CD4-positive, alpha-beta T cell treated with Interferon alpha-2 for 1 hour (primary cell): ENCODE results near the gene RAB11FIP3.
"Not testable (repeated sequence)": the region's sequence is repeated elsewhere in the genome, so short reads cannot be mapped to it uniquely, and the experiment has no call there.

Experiments used
- DNase-seq, 2 donors: peaks; one replicate each; pipeline ENCODE4 v3.0.0-alpha.2; 2020 to 2022

The RAB11FIP3 gene

DNA sequence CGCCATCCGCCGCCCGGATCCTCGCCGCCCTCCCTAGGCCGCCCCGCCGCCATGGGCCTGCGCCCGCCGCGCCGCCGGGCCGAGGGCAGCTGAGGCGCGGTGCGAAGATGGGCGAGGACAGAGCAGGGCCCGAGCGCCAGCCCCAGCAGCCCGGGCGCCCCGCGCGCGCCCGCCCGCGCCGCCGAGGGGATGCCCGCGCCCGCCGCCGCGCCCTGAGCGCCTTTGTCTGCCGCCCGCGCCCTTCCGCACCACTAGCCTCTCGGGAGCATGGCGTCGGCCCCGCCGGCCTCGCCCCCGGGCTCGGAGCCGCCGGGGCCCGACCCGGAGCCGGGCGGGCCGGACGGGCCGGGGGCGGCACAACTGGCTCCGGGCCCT, 278 bp downstream of the RAB11FIP3 start:
- DNase-seq: no peak

GRCh38 chr16:426115-426905, 861 bp downstream of the RAB11FIP3 start:
- no peak for DNase-seq

DNA sequence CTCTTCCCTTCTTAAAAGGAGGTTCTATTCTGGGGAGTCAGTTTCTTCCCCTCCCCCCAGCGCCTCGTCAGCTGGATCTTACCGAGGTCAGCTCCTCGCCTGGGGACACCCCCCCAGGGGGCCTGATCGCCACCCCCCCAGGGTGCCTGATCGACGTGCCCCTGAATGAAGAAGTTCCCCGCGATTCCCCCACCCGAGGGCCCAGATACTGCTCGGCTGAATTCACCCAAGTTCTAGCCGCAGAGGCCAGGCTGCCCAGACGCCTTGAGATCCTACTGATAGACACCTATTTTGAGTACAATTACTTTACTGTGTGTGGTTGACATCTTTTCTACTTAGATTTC, 1.4 kb downstream of the RAB11FIP3 start:
- no peak for DNase-seq

- no peak for DNase-seq
Observed at GRCh38 chr16:427250-427649, 1.8 kb downstream of the RAB11FIP3 start.

GRCh38 chr16:430904-431303, 5.5 kb downstream of the RAB11FIP3 start:
- no peak for DNase-seq

- DNase-seq: no peak
Observed at GRCh38 chr16:440627-441026, 15.2 kb downstream of the RAB11FIP3 start.

- no peak for DNase-seq
Observed at GRCh38 chr16:441447-441846, 16.0 kb downstream of the RAB11FIP3 start.

DNA sequence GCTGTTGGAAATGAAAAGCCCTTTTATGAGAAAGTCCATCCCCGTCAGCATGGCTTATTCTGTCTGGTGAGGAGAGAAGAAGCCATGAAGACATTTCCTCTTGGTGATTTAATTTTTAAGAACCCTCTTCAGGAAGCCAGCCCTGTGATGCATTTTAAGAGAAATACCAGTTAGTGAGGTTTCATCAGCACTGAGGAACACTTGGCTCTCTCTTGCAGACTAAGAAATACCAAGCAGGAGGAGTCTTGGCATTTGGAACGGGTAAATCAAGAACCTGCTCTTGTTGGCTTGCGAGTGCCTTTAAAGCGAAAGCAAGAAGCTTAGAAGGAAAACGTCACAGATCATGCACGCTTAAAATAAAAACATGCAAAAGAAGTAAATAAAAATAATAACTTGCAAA, 17.5 kb downstream of the RAB11FIP3 start:
- DNase-seq: no peak

DNA sequence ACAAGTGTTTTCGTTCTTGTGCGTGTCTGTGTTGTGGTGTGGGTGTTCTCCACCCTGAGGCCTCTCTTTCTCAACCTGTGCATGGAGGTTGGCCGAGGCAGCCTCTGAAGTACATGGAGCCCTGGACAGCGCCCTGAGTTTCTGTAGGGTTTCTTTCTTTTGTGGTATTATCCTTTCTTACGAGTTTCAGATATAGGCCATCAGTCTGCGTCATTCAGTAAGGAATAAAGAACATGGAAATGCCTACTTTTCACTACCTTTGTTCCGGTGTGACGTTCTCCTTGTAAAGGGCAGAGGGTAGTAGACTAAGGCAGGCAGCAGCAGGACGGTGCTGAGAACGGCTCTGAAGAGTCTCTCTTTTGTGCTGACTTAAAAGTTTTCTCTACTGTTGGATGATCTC, 18.6 kb downstream of the RAB11FIP3 start:
- DNase-seq: no peak

- no peak for DNase-seq
Observed at GRCh38 chr16:445566-445965, 20.1 kb downstream of the RAB11FIP3 start.

DNA sequence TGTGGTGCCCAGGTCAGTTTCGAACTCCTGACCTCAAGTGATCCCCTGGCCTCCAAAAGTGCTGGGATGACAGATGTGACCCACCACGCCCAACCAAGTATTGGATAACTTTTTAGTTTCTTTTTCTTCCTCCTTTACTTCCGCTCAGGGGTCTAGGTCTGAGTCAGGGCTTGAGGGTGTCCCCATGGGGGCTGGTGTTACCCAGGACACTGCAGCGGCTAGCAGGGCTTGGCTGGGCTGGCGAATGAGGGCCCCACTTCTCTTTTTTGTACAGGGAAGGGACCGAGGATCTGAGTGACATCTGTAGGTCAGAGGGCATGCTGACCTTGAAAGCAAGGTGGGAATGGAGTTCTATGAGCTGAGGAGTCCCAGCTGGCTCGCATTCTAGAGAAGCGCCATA, 24.9 kb downstream of the RAB11FIP3 start:
- no peak for DNase-seq

DNA sequence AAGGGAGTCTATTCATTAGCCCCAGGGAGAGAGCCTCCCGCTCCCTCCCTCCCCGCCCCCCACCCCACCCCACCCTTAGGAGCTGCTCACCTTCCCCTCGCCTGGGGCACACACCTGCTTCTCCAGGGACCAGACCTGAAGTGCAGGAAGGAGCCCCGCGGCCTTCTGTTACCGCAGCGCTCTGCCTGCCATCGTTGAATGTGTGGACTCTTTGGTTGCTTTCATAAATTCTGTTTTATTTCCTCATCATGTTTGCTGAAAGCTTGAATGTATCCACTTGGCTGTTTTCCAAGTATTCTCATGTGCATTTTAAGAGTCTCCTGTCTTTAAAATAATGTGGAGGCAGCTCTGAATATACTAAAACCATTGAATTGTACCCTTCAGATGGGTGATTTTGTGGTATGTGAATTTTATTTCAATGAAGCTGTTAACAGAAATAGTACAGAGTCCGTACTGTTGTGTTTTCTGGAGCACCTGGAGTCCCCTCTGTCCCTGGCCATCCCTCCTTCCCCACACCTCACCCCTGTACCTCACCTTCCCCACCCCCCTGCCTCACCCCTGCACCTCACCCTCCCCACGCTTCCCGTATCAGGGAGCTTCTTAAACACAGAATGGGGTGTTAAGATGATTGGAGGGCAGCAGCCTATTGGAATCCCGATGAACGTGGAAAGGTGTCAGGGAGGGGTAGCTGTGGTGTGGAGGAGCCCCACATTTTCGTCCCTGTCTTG, 25.5 kb downstream of the RAB11FIP3 start:
- DNase-seq: no peak

- no peak for DNase-seq
Observed at GRCh38 chr16:454397-454940, 29.0 kb downstream of the RAB11FIP3 start.

- no peak for DNase-seq
Observed at GRCh38 chr16:455453-455852, 30.0 kb downstream of the RAB11FIP3 start.

DNA sequence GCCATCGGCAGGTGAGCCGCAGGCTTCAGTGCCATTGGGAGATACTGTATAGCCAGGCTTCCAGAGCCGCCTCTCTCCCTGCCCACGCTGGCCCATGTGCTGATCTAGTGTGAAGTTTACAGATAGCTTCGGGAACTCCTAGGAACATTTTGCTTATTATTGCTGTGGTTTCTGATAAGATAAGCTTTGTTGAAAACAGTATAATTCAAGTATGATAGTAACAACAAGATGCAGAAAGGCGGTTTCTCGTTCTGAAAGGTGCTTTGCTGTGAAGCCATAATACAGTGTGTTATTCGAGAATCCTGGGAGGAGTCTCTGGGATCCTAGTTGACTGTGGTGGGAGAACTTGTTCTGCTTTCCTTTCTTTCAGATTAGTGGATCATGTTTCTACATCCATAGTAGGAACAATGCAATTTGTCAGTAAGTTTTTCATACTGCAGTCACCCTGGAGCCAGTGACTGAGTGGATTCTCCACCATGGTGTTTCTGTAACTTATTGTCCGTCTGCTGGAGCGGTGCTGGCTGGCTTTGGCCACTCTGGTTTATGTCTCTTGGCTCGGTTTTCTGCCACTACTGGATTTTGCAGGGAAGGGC, 31.5 kb downstream of the RAB11FIP3 start:
- no peak for DNase-seq

- DNase-seq: no peak
Observed at GRCh38 chr16:457732-458400, 32.4 kb downstream of the RAB11FIP3 start.

GRCh38 chr16:459761-460160, 34.3 kb downstream of the RAB11FIP3 start:
- no peak for DNase-seq

GRCh38 chr16:460787-461186, 35.3 kb downstream of the RAB11FIP3 start:
- DNase-seq: no peak

DNA sequence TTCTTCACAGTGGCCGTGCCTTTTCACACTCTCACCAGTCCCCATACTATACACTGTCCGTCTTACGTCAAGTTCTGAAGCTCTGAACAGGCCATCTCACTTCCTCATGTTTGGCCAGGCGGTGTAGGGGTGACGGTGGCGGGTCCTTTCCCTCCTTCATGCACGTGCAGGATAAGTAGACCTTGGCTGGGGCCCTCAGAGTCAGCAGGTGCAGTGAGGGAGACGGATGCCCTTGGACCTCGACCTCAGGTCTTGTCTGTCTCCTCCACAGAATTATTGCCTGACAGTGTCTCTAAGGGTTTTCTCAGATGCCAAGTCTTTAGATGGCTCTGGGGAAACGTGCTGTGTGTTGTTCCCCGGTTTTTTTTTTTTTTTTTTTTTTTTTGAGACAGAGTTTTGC, 37.6 kb downstream of the RAB11FIP3 start:
- no peak for DNase-seq

DNA sequence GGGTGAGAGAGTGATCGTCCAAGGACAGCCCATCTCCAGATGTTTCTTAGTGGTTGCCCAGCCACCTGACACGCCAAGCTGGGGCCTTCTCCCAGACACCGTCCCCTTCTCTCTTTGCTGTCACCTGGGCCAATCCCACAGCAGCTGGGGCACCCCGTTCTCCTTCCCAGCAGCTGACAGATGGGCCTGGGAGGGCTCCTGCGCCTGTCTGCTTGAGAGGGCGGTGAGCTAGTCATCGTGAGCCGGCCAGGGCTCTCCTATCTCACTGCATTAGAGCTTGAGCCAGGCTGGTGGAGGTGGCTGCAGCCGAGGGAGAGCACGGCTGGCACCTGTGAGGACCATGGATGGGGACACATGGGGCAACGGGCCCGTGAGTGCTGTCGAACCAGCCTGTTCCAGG, 41.2 kb downstream of the RAB11FIP3 start:
- no peak for DNase-seq

DNA sequence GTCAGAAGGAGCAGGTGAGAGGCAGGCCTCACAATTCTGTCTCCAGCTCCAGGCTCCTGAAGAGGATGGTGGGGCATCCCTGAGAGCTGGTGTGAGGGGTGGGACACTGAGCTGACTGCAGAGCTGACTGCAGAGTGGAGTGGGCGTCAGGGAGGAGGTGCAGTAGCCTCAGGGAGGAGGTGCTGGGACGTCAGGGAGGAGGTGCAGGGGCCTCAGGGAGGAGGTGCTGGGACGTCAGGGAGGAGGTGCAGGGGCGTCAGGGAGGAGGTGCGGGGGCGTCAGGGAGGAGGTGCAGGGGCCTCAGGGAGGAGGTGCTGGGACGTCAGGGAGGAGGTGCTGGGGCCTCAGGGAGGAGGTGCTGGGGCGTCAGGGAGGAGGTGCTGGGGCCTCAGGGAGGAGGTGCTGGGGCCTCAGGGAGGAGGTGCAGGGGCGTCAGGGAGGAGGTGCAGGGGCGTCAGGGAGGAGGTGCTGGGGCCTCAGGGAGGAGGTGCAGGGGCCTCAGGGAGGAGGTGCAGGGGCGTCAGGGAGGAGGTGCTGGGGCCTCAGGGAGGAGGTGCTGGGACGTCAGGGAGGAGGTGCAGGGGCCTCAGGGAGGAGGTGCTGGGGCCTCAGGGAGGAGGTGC, 41.9 kb downstream of the RAB11FIP3 start:
- DNase-seq: not testable (repeated sequence)

- no peak for DNase-seq
Observed at GRCh38 chr16:468068-468821, 42.8 kb downstream of the RAB11FIP3 start.
